ENCODE measurements around the gene KIF4A. TPM values are rescaled to one million over a fixed set of nuclear protein-coding genes. Genes with fewer than 3 reads are reported as not detected.
A peak's percentile ranks its signal among the peaks of the same experiment; 100 is the strongest.

Gene KIF4A
- total and polyA plus RNA-seq, 9 of the 15 experiments (the other 6 are each of a cell fraction or from before 2014, with no cell fraction given): 13.0 to 42.7 (median 35.9) TPM

GRCh38 chrX:70452143-70452733 is 162.3 kb downstream of the KIF4A start (continued):
- TF ChIP-seq VEZF1 (CRISPR knock-in tag; IDR thresholded peaks at IDR 0.05): 0 out of 2 replicates have a peak, but pooled peaks have one; percentile 30
- TF ChIP-seq, protein P1, sequence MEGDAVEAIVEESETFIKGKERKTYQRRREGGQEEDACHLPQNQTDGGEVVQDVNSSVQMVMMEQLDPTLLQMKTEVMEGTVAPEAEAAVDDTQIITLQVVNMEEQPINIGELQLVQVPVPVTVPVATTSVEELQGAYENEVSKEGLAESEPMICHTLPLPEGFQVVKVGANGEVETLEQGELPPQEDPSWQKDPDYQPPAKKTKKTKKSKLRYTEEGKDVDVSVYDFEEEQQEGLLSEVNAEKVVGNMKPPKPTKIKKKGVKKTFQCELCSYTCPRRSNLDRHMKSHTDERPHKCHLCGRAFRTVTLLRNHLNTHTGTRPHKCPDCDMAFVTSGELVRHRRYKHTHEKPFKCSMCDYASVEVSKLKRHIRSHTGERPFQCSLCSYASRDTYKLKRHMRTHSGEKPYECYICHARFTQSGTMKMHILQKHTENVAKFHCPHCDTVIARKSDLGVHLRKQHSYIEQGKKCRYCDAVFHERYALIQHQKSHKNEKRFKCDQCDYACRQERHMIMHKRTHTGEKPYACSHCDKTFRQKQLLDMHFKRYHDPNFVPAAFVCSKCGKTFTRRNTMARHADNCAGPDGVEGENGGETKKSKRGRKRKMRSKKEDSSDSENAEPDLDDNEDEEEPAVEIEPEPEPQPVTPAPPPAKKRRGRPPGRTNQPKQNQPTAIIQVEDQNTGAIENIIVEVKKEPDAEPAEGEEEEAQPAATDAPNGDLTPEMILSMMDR (IDR thresholded peaks at IDR 0.05 in 2 of 3, conservative IDR thresholded peaks at IDR 0.05 in 1 of 3; ENCODE audit: insufficient read depth in 2 of 3, low read depth in 1 of 3, low read length in 3 of 3): peak; percentile 64 to 74 (median 66)
- TF ChIP-seq ZNF785 (CRISPR knock-in tag; IDR thresholded peaks at IDR 0.05): no peak
- no peak for TF ChIP-seq ETV1 (tag; conservative IDR thresholded peaks at IDR 0.05; ENCODE audit: low read depth)
- TF ChIP-seq NRF1 (conservative IDR thresholded peaks at IDR 0.05 in 1 of 2, IDR thresholded peaks at IDR 0.05 in 1 of 2): peak in 1 of 2 experiments; percentile 53; a peak in 2 of 4 replicates
- TF ChIP-seq PURB (CRISPR knock-in tag; IDR thresholded peaks at IDR 0.05; ENCODE audit: low read depth): no peak
- no peak for TF ChIP-seq CEBPB (tag; IDR thresholded peaks at IDR 0.05)
- TF ChIP-seq ZKSCAN3 (CRISPR knock-in tag; IDR thresholded peaks at IDR 0.05): no peak
- TF ChIP-seq, protein P2, sequence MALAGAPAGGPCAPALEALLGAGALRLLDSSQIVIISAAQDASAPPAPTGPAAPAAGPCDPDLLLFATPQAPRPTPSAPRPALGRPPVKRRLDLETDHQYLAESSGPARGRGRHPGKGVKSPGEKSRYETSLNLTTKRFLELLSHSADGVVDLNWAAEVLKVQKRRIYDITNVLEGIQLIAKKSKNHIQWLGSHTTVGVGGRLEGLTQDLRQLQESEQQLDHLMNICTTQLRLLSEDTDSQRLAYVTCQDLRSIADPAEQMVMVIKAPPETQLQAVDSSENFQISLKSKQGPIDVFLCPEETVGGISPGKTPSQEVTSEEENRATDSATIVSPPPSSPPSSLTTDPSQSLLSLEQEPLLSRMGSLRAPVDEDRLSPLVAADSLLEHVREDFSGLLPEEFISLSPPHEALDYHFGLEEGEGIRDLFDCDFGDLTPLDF (CRISPR knock-in tag; IDR thresholded peaks at IDR 0.05): no peak
- peak; percentile 92 for TF ChIP-seq NFIC (IDR thresholded peaks at IDR 0.05)
- peak; percentile 49 for TF ChIP-seq POLR2G (IDR thresholded peaks at IDR 0.05; ENCODE audit: low read depth, low read length)
- TF ChIP-seq NCOA6 (IDR thresholded peaks at IDR 0.05): no peak
- no peak for TF ChIP-seq HIVEP1 (CRISPR knock-in tag; IDR thresholded peaks at IDR 0.05)
- no peak for TF ChIP-seq SIN3B (IDR thresholded peaks at IDR 0.05; ENCODE audit: low read depth)
- TF ChIP-seq SMC3 (conservative IDR thresholded peaks at IDR 0.05; ENCODE audit: insufficient read depth, low read depth, low read length): peak; percentile 29; the same call in 1 of the 2 replicates
- no peak for TF ChIP-seq ZNF696 (CRISPR knock-in tag; conservative IDR thresholded peaks at IDR 0.05)
- no peak for TF ChIP-seq MECOM (CRISPR knock-in tag; IDR thresholded peaks at IDR 0.05)
- TF ChIP-seq HDGF (IDR thresholded peaks at IDR 0.05): no peak
- TF ChIP-seq ZBTB2 (IDR thresholded peaks at IDR 0.05): no peak
- TF ChIP-seq EGR1 (conservative IDR thresholded peaks at IDR 0.05): no peak
- peak; percentile 32; the same call in 1 of the 2 replicates for TF ChIP-seq L3MBTL2 (IDR thresholded peaks at IDR 0.05)
- no peak for TF ChIP-seq MEF2D (tag; conservative IDR thresholded peaks at IDR 0.05; ENCODE audit: low read depth)
- no peak for TF ChIP-seq MYC (IDR thresholded peaks at IDR 0.05; ENCODE audit: low read depth, low read length)
- no peak for TF ChIP-seq MYC (CRISPR knock-in tag; IDR thresholded peaks at IDR 0.05; ENCODE audit: borderline replicate concordance, low read depth)
- no peak for TF ChIP-seq CBX3 (IDR thresholded peaks at IDR 0.05; ENCODE audit: borderline replicate concordance in 1 of 2, low read length in 2 of 2)
- no peak for TF ChIP-seq CAMTA2 (CRISPR knock-in tag; conservative IDR thresholded peaks at IDR 0.05)

All from K562 (cell line).